ENCODE data around the gene DCDC2. TPM values are rescaled to one million over a fixed set of nuclear protein-coding genes. Genes with fewer than 3 reads are reported as not detected.

The DCDC2 gene
- total RNA-seq: not detected in 2 replicates

DNA sequence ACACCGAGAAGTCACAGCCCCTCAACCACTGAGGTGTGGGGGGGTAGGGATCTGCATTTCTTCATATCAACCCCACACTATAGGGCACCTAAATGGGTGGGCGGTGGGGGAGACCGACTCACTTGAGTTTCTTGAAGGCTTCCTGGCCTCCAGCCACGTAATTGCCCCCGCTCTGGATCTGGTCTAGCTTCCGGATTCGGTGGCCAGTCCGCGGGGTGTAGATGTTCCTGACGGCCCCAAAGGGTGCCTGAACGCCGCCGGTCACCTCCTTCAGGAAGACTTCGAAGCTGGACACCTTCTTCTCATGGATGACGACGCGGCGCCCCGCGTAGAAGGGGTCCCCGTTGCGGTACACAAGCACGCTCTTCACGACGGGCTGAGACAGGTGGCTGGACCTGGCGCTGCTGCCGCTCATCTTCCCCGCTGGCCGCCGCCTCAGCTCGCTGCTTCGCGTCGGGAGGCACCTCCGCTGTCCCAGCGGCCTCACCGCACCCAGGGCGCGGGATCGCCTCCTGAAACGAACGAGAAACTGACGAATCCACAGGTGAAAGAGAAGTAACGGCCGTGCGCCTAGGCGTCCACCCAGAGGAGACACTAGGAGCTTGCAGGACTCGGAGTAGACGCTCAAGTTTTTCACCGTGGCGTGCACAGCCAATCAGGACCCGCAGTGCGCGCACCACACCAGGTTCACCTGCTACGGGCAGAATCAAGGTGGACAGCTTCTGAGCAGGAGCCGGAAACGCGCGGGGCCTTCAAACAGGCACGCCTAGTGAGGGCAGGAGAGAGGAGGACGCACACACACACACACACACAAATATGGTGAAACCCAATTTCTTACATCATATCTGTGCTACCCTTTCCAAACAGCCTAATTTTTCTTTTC, at the start of gene DCDC2:
Gene DCDC2 (minus strand): TSS at position 724 of the 883 bp plus-strand sequence. CDS start 309 bp downstream, at position 415.

DNA sequence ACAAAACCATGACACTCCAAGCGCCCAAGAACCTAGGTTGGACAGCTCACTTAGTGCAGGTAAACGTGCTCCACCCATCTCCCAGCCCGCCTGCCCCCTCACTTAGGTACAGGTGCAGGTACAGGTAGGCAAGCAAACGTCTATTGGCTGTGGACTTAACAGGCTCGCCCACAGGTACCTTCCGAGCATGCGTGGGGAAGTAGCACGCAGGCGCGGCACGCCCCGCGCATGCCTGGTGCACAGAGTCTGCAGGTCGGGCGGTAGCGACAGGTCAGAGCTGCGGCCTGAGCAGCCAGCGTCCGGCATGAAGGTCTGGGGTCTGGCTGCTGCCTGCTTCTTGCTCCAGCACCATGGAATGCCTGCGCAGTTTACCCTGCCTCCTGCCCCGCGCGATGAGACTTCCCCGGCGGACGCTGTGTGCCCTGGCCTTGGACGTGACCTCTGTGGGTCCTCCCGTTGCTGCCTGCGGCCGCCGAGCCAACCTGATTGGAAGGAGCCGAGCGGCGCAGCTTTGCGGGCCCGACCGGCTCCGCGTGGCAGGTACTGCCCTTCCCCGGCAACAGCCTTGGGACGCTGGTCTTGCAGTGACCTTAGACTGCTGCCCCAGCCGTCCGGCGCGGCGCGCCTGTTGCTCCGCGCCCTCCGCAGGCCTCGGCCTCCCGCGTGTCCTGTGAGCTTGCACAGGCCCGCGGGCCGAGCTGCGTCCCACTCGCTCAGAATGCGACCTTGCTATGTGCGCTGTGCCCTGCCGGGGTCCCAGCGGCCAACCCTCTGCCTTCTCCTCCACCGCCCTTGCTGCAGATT, 45.0 kb upstream of the DCDC2 start, which contains the start of gene MRS2:
Gene MRS2 (plus strand): TSS at position 240 of the 804 bp plus-strand sequence. CDS start 111 bp downstream, at position 351.

DNA sequence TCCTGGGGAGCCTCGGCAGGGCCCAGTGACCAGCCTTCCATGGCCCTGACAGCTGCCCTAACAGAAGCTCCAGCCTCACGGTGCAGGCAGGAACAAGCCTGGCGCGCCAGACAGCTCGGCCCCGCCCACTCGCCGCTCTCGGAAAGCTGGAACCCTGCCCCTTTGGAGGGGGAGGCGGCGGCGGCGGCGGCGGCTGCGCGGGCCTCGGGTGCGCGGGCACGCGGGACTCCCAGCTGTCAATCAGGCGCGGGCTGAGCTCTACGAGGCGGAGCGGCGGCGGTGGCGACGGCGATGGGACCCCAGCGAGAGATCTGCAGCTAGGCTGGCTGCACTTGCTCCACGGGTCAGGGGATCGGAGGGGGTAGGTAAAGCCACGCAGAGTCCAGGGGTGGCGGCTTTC, 231.9 kb downstream of the DCDC2 start, which contains the start of gene NRSN1:
Gene NRSN1 (plus strand): TSS at position 236 of the 400 bp plus-strand sequence. CDS start 8,113 bp downstream, outside the sequence.

Other genes starting within 250 kb of the DCDC2 start
- not detected in 2 replicates for gene NRSN1, start 231.8 kb downstream of the DCDC2 start, total RNA-seq
- gene MRS2, start 44.9 kb upstream of the DCDC2 start, total RNA-seq: 12.1 and 13.1 TPM in 2 replicates
- gene GPLD1, start 131.5 kb upstream of the DCDC2 start, total RNA-seq: 0.75 and 0.92 TPM in 2 replicates
- 1.8 and 2.9 TPM in 2 replicates for gene ALDH5A1, start 136.9 kb upstream of the DCDC2 start, total RNA-seq